Neural cell (in vitro differentiated cells): ENCODE data around the gene C1QB. TPM values are rescaled to one million over a fixed set of nuclear protein-coding genes. Genes with fewer than 3 reads are reported as not detected.

Experiments used
- H2AFZ ChIP-seq: fragments of 200-600, 300-800 bp; sonication (generic), shearing (Covaris generic); 2 replicates; pipeline ENCODE4 v1.6.0; 2014; ENCODE audit warnings: low read depth, mild to moderate bottlenecking, antibody characterized with exemption, low read length, moderate library complexity
- H3F3A ChIP-seq: fragments of 200-600 bp; shearing (Covaris generic); 2 replicates; pipeline ENCODE4 v1.6.1; 2016; ENCODE audit warnings: mild to moderate bottlenecking, moderate library complexity, mixed read lengths, antibody characterized with exemption, low read length; ENCODE audit not compliant: insufficient read depth, poor library complexity, severe bottlenecking
- H3K27ac ChIP-seq: fragments of 200-600, 300-800 bp; sonication (generic), shearing (Covaris generic); 2 replicates; pipeline ENCODE4 v1.5.1; 2014; ENCODE audit warnings: mild to moderate bottlenecking, low read length, moderate library complexity
- H3K27me3 ChIP-seq: fragments of 300-800, 200-600 bp; sonication (generic), shearing (Covaris generic); 2 replicates; pipeline ENCODE4 v1.6.0; 2014; ENCODE audit warnings: mild to moderate bottlenecking, low read depth, low read length, moderate library complexity; ENCODE audit not compliant: insufficient read depth
- H3K36me3 ChIP-seq: fragments of 300-800, 200-600 bp; sonication (generic), shearing (Covaris generic); 2 replicates; pipeline ENCODE4 v1.5.1; 2014; ENCODE audit warnings: mild to moderate bottlenecking, antibody characterized with exemption, low read length, moderate library complexity; ENCODE audit not compliant: insufficient read depth
- H3K4me2 ChIP-seq: fragments of 300-800, 200-600 bp; sonication (generic), shearing (Covaris generic); 2 replicates; pipeline ENCODE4 v1.6.0; 2014; ENCODE audit warnings: mild to moderate bottlenecking, low read length
- H3K4me3 ChIP-seq: fragments of 300-800, 200-600 bp; sonication (generic), shearing (Covaris generic); 2 replicates; pipeline ENCODE4 v1.5.1; 2014; ENCODE audit warnings: mild to moderate bottlenecking, low read length, moderate library complexity
- H3K79me2 ChIP-seq: fragments of 200-600 bp; shearing (Covaris generic); replicated peaks from 2 replicates; pipeline ENCODE4 v1.6.0; 2014; ENCODE audit warnings: mild to moderate bottlenecking, low read length, moderate library complexity; ENCODE audit not compliant: insufficient read depth
- H3K9ac ChIP-seq: fragments of 300-800, 200-600 bp; sonication (generic), shearing (Covaris generic); 2 replicates; pipeline ENCODE4 v1.6.1; 2016; ENCODE audit warnings: mild to moderate bottlenecking, low read length, mixed read lengths
- H3K9me2 ChIP-seq: fragments of 200-600 bp; shearing (Covaris generic); 2 replicates; pipeline ENCODE4 v1.6.1; 2016; ENCODE audit warnings: mild to moderate bottlenecking, low read length, mixed read lengths; ENCODE audit not compliant: insufficient read depth
- H3K9me3 ChIP-seq: fragments of 200-600, 300-800 bp; sonication (generic), shearing (Covaris generic); 2 replicates; pipeline ENCODE4 v1.6.1; 2016; ENCODE audit warnings: mild to moderate bottlenecking, mixed run types, low read length, moderate library complexity, mixed read lengths
- H4K20me1 ChIP-seq: fragments of 200-600 bp; shearing (Covaris generic); 2 replicates; pipeline ENCODE4 v1.6.1; 2016; ENCODE audit warnings: mild to moderate bottlenecking, mixed run types; ENCODE audit not compliant: insufficient read depth
- CTCF ChIP-seq: fragments of 450-650 bp; IDR thresholded peaks from 2 replicates; pipeline ENCODE4 v1.5.1; 2014; ENCODE audit warnings: antibody characterized with exemption, mild to moderate bottlenecking, moderate library complexity; ENCODE audit not compliant: poor library complexity, severe bottlenecking
- EP300 ChIP-seq: fragments of 450-650 bp; conservative IDR thresholded peaks from 2 replicates; pipeline ENCODE4 v1.6.1; 2014; ENCODE audit warnings: antibody characterized with exemption, mild to moderate bottlenecking, moderate library complexity; ENCODE audit not compliant: poor library complexity, severe bottlenecking
- EZH2 ChIP-seq: fragments of 200-600, 300-800 bp; shearing (Covaris generic), sonication (generic); IDR thresholded peaks from 2 replicates; pipeline ENCODE4 v1.6.1; 2014; ENCODE audit warnings: antibody characterized with exemption, low read length, borderline replicate concordance, mild to moderate bottlenecking; ENCODE audit not compliant: insufficient read depth, poor library complexity, severe bottlenecking
- MXI1 ChIP-seq: fragments of 450-650 bp; conservative IDR thresholded peaks from 2 replicates; pipeline ENCODE4 v1.6.1; 2014; ENCODE audit warnings: antibody characterized with exemption, mild to moderate bottlenecking; ENCODE audit not compliant: poor library complexity, severe bottlenecking
- POLR2AphosphoS5 ChIP-seq: IDR thresholded peaks from 2 replicates; pipeline ENCODE4 v1.6.1; 2012
- RAD21 ChIP-seq: fragments of 450-650 bp; conservative IDR thresholded peaks from 2 replicates; pipeline ENCODE4 v1.6.1; 2014; ENCODE audit warnings: antibody characterized with exemption, mild to moderate bottlenecking, moderate library complexity
- REST ChIP-seq: IDR thresholded peaks from 2 replicates; pipeline ENCODE4 v1.6.1; 2012; ENCODE audit warnings: borderline replicate concordance
- SMC3 ChIP-seq: fragments of 450-650 bp; conservative IDR thresholded peaks from 2 replicates; pipeline ENCODE4 v1.6.1; 2014; ENCODE audit warnings: antibody characterized with exemption, mild to moderate bottlenecking, moderate library complexity; ENCODE audit not compliant: poor library complexity
- TAF1 ChIP-seq: IDR thresholded peaks from 2 replicates; pipeline ENCODE4 v1.6.1; 2012; ENCODE audit warnings: low read depth
- polyA plus RNA-seq: library from polyadenylated mRNA; depleted of rRNA; stranded (reverse); fragments of >200 nt; gene quantifications from 2 replicates; pipeline ENCODE4 v1.2.3, GENCODE V29; 2014

C1QB gene
- polyA plus RNA-seq, 1 donor from 2014 or later: not detected

- Histone ChIP-seq H3K4me2 (no peak overlapping the region), H3K9me3 (no peaks in the 10 kb centered on the region), H3K9me2 (no peaks in the 10 kb centered on the region), H3K36me3 (no peaks in the 10 kb centered on the region), H3K27ac (no peak overlapping the region), H3K9ac (no peak overlapping the region), H3K4me3 (no peak overlapping the region), H3F3A (no peaks in the 10 kb centered on the region), H3K79me2 (no peaks in the 10 kb centered on the region), H3K27me3 (no peaks in the 10 kb centered on the region), H4K20me1 (no peaks in the 10 kb centered on the region), H2AFZ (no peak overlapping the region)
- TF ChIP-seq TAF1 (no peak), RAD21 (no peak), REST (no peak), CTCF (no peak), EP300 (no peak), SMC3 (no peak), EZH2 (no peak), POLR2AphosphoS5 (no peak), MXI1 (no peak)
Measured at GRCh38 chr1:22677931-22678896, 25.2 kb downstream of the C1QB start.

- no peaks in the 10 kb centered on the region for H3K27me3 ChIP-seq
- no peaks in the 10 kb centered on the region for H3K9me2 ChIP-seq
- H3K9ac ChIP-seq: no peak overlapping the region
- H3K27ac ChIP-seq: no peak overlapping the region
- no peaks in the 10 kb centered on the region for H4K20me1 ChIP-seq
- H3K4me2 ChIP-seq: no peak overlapping the region
- H3K9me3 ChIP-seq: no peaks in the 10 kb centered on the region
- H3K79me2 ChIP-seq: no peaks in the 10 kb centered on the region
- no peak overlapping the region for H3K4me3 ChIP-seq
- no peak overlapping the region for H2AFZ ChIP-seq
- TF ChIP-seq POLR2AphosphoS5 (no peak), RAD21 (no peak)
- no peaks in the 10 kb centered on the region for H3F3A ChIP-seq
- H3K36me3 ChIP-seq: no peaks in the 10 kb centered on the region
Measured at GRCh38 chr1:22680726-22681125, 27.7 kb downstream of the C1QB start.
